Kidney glomerular epithelial cell (primary cell): Measurements from ENCODE around the gene PCDHA3.
"Not testable (repeated sequence)": the region's sequence is repeated elsewhere in the genome, so short reads cannot be mapped to it uniquely, and the experiment has no call there.

ENCODE experiments used
- DNase-seq: peaks from one replicate; lab custom pipeline; 2025; lab: John Stamatoyannopoulos, UW

Gene PCDHA3

DNA sequence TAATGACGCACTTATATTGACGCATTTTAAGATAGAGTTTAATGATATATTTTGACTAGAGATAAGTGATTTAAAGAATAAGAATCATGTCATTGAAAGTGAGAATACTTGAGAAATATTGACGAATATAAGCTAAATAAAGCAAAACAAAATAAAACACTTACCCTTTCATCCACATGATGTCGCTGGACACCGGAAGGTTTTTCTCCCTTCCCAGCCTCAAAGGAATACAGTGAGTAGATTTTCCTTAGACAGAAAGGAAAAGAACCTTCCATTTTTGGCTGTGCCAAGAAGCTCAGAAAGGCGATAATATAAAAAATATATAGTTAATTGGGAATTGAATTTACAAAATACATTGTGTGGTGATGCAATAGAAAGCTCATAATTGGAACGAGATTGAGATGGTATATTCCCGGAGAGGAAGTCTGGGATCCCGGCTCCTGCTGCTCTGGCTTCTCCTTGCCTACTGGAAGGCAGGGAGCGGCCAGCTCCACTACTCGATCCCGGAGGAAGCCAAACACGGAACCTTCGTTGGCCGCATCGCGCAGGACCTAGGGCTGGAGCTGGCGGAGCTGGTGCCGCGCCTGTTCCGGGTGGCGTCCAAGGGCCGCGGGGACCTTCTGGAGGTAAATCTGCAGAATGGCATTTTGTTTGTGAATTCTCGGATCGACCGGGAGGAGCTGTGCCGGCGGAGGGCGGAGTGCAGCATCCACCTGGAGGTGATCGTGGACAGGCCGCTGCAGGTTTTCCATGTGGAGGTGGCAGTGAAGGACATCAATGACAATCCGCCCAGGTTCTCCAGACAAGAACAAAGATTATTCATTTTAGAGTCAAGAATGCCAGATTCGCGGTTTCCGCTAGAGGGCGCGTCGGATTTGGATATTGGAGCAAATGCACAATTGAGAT lies 20.8 kb downstream of the PCDHA3 start, which contains the start of gene PCDHA5:
Gene PCDHA5, plus strand, starts transcription at position 239 of the 906 bp plus-strand sequence.
- no peak for DNase-seq

DNA sequence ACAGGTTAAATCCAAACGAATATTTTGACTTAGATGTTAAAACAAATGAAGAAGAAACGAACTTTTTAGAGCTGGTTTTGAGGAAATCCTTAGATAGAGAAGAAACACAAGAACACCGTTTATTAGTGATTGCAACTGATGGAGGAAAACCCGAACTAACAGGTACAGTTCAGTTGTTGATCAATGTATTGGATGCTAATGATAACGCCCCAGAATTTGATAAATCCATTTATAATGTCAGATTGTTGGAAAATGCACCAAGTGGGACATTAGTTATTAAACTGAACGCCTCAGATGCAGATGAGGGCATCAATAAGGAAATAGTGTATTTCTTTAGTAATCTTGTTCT lies 21.4 kb downstream of the PCDHA3 start:
- DNase-seq, result no peak

DNA sequence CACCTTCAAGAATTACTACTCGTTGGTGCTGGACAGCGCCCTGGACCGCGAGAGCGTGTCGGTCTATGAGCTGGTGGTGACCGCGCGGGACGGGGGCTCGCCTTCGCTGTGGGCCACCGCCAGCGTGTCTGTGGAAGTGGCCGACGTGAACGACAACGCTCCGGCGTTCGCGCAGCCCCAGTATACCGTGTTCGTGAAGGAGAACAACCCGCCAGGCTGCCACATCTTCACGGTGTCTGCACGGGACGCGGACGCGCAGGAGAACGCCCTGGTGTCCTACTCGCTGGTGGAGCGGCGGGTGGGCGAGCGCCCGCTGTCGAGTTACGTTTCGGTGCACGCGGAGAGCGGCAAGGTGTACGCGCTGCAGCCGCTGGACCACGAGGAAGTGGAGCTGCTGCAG lies 22.1 kb downstream of the PCDHA3 start:
- DNase-seq, result not testable (repeated sequence)

DNA sequence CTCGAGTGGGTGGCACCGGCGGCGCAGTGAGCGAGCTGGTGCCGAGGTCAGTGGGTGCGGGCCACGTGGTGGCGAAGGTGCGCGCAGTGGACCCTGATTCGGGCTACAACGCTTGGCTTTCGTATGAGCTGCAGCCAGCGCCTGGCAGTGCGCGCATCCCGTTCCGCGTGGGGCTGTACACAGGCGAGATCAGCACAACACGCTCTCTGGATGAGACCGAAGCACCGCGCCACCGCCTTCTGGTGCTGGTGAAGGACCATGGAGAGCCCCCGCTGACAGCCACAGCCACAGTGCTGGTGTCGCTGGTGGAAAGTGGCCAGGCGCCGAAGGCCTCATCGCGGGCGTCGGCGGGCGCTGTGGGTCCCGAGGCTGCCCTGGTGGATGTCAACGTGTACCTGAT lies 22.6 kb downstream of the PCDHA3 start:
- DNase-seq, result no peak

DNA sequence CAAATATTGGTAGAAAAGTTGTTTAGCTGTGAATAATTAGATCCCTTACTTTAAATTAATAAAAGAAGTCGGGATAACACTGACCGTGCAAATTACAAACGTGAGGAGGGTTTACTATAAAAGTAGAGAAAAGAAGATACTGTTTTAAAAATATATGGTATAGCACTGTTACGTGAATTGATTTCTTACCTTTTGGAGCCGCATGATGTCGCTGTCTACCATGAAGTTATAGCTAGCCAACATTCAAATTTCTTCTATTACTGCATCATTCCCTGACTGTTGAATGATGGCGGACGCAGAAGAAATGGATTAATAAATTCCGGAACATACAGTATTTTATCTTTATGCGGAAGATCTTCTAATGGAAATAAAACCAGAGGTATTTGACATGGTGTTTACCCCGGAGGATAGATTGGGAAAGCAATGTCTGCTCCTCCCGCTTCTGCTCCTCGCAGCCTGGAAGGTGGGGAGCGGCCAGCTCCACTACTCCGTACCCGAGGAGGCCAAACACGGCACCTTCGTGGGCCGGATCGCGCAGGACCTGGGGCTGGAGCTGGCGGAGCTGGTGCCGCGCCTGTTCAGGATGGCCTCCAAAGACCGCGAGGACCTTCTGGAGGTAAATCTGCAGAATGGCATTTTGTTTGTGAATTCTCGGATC lies 27.0 kb downstream of the PCDHA3 start, which contains the start of gene PCDHA6:
Gene PCDHA6, plus strand, starts transcription at position 257 of the 658 bp plus-strand sequence. Its CDS starts 132 bp downstream, at position 389.
- no peak for DNase-seq

DNA sequence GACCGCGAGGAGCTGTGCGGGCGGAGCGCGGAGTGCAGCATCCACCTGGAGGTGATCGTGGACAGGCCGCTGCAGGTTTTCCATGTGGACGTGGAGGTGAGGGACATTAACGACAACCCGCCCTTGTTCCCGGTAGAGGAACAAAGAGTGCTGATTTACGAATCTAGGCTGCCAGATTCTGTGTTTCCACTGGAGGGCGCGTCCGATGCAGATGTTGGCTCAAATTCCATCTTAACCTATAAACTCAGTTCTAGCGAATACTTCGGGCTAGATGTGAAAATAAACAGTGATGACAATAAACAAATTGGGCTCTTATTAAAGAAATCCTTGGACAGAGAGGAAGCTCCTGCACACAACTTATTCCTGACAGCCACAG lies 27.5 kb downstream of the PCDHA3 start:
- peak; percentile 7 for DNase-seq

DNA sequence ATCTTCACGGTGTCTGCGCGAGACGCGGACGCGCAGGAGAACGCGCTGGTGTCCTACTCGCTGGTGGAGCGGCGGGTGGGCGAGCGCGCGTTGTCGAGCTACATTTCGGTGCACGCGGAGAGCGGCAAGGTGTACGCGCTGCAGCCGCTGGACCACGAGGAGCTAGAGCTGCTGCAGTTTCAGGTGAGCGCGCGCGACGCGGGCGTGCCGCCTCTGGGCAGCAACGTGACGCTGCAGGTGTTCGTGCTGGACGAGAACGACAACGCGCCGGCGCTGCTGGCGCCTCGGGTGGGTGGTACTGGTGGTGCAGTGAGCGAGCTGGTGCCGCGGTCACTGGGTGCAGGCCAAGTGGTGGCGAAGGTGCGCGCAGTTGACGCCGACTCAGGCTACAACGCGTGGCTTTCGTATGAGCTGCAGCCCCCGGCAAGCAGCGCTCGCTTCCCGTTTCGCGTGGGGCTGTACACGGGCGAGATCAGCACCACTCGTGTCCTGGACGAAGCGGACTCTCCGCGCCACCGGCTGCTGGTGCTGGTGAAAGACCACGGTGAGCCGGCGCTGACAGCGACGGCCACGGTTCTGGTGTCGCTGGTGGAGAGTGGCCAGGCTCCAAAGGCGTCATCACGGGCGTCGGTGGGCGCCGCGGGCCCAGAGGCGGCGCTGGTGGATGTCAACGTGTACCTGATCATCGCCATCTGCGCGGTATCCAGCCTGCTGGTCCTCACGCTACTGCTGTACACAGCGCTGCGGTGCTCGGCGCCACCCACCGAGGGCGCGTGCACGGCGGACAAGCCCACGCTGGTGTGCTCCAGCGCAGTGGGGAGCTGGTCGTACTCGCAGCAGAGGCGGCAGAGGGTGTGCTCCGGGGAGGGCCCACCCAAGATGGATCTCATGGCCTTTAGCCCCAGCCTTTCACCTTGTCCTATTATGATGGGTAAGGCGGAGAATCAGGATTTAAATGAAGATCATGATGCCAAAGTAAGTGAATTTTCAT lies 28.9 kb downstream of the PCDHA3 start:
- DNase-seq, result not testable (repeated sequence)

DNA sequence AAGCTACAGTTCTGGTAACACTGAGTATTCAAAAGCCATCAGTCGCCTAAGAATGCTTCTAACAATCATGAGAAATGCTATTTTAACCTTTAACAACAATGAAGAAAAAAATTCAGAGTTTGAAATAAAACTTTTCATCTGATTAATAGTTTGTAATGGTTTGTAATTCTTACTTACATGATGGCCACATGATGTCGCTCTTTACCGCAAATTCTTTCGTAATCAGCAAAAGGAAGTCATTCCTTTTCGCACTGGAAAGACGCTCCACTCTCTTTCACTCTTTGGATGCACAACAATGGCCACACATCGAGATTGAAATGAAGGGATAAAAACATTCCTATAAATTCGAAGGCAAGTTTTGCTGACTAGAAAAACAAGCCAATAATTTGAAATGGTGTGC lies 33.1 kb downstream of the PCDHA3 start, which contains the start of gene PCDHA7:
Gene PCDHA7, plus strand, starts transcription at position 277 of the 400 bp plus-strand sequence. Its CDS starts 115 bp downstream, at position 392.
- no peak for DNase-seq

DNA sequence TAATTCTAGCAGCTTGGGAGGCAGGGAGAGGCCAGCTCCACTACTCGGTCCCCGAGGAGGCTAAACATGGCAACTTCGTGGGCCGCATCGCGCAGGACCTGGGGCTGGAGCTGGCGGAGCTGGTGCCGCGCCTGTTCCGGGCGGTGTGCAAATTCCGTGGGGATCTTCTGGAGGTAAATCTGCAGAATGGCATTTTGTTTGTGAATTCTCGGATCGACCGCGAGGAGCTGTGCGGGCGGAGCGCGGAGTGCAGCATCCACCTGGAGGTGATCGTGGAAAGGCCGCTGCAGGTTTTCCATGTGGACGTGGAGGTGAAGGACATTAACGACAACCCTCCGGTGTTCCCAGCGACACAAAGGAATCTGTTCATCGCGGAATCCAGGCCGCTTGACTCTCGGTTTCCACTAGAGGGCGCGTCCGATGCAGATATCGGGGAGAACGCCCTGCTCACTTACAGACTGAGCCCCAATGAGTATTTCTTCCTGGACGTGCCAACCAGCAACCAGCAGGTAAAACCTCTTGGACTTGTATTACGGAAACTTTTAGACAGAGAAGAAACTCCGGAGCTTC lies 33.7 kb downstream of the PCDHA3 start:
- DNase-seq, result not testable (repeated sequence)

DNA sequence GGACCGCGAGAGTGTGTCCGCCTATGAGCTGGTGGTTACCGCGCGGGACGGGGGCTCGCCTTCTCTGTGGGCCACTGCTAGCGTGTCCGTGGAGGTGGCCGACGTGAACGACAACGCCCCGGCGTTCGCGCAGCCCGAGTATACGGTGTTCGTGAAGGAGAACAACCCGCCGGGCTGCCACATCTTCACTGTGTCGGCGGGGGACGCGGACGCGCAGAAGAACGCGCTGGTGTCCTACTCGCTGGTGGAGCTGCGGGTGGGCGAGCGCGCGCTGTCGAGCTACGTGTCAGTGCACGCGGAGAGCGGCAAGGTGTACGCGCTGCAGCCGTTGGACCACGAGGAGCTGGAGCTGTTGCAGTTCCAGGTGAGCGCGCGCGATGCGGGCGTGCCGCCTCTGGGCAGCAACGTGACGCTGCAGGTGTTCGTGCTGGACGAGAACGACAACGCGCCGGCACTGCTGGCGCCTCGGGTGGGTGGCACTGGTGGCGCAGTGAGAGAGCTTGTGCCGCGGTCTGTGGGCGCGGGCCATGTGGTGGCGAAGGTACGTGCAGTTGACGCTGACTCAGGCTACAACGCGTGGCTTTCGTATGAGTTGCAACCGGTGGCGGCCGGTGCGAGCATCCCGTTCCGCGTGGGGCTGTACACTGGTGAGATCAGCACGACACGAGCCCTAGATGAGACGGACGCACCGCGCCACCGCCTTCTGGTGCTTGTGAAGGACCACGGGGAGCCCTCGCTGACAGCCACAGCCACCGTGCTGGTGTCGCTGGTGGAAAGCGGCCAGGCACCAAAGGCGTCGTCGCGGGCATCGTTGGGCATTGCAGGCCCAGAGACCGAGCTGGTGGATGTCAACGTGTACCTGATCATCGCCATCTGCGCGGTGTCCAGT lies 35.0 kb downstream of the PCDHA3 start:
- no peak for DNase-seq

DNA sequence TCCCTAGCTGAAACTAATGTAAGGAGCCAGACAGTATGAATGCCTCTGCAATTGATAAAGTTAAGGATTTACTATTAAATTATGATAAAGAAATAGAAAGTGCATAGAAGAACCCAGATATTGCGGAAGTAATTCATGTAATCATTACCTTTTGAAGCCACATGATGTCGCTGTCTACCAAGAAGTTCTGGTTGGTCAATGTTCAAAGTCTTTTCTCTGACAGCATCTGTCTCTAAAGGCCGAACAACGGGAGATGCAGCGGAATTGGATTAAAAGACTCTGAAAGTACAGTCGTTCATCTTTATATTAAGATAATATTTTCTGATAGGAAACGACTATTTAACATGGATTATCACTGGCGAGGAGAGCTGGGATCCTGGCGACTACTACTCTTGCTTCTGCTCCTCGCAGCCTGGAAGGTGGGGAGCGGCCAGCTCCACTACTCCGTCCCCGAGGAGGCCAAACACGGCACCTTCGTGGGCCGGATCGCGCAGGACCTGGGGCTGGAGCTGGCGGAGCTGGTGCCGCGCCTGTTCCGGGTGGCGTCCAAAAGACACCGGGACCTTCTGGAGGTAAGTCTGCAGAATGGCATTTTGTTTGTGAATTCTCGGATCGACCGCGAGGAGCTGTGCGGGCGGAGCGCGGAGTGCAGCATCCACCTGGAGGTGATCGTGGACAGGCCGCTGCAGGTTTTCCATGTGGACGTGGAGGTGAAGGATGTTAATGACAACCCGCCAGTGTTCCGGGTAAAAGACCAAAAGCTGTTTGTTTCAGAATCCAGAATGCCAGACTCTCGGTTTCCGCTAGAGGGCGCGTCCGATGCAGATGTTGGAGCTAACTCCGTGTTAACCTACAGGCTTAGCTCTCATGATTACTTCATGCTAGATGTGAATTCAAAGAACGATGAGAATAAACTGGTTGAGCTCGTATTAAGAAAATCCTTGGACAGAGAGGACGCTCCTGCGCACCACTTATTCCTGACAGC lies 40.4 kb downstream of the PCDHA3 start, which contains the start of gene PCDHA8:
Gene PCDHA8, plus strand, starts transcription at position 210 of the 985 bp plus-strand sequence. Its CDS starts 135 bp downstream, at position 345.
- DNase-seq, result no peak

DNA sequence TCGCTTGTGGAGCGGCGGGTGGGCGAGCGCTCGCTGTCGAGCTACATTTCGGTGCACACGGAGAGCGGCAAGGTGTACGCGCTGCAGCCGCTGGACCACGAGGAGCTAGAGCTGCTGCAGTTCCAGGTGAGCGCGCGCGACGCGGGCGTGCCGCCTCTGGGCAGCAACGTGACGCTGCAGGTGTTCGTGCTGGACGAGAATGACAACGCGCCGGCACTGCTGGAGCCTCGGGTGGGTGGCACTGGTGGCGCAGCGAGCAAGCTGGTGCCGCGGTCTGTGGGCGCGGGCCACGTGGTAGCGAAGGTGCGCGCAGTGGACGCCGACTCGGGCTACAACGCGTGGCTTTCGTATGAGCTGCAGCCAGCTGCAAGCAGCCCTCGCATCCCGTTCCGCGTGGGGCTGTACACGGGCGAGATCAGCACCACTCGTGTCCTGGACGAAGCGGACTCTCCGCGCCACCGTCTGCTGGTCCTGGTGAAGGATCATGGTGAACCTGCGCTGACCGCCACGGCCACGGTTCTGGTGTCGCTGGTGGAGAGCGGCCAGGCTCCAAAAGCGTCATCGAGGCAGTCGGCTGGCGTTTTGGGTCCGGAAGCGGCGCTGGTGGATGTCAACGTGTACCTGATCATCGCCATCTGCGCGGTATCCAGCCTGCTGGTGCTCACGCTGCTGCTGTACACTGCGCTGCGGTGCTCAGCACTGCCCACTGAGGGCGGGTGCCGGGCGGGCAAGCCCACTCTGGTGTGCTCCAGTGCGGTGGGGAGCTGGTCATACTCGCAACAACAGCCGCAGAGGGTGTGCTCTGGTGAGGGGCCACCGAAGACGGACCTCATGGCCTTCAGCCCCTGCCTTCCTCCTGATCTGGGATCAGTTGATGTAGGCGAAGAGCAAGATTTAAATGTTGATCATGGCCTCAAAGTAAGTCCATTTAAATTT lies 42.2 kb downstream of the PCDHA3 start:
- no peak for DNase-seq

DNA sequence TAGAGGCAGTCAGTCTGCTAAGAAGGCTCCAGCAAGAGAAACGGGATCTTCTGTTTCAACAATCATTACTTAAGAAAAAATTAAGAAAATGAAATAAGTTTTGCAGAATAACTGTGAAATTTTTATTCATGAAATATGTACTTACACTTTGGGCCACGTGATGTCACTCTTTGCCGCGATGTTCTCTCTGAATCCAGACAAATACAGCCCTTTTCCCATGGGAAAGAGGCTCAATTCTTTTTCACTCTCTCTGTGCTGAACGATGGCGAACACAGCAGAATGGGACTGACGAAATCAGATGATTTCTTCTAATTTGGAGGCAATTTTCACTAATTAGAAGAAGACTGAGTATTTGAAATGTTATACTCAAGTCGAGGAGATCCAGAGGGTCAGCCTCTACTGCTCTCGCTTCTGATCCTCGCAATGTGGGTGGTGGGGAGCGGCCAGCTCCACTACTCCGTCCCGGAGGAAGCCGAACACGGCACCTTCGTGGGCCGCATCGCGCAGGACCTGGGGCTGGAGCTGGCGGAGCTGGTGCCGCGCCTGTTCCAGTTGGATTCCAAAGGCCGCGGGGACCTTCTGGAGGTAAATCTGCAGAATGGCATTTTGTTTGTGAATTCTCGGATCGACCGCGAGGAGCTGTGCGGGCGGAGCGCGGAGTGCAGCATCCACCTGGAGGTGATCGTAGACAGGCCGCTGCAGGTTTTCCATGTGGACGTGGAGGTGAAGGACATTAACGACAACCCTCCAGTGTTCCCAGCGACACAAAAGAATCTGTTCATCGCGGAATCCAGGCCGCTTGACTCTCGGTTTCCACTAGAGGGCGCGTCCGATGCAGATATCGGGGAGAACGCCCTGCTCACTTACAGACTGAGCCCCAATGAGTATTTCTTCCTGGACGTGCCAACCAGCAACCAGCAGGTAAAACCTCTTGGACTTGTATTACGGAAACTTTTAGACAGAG lies 47.6 kb downstream of the PCDHA3 start, which contains the start of gene PCDHA9:
Gene PCDHA9, plus strand, starts transcription at position 244 of the 964 bp plus-strand sequence. Its CDS starts 114 bp downstream, at position 358.
- not testable (repeated sequence) for DNase-seq

DNA sequence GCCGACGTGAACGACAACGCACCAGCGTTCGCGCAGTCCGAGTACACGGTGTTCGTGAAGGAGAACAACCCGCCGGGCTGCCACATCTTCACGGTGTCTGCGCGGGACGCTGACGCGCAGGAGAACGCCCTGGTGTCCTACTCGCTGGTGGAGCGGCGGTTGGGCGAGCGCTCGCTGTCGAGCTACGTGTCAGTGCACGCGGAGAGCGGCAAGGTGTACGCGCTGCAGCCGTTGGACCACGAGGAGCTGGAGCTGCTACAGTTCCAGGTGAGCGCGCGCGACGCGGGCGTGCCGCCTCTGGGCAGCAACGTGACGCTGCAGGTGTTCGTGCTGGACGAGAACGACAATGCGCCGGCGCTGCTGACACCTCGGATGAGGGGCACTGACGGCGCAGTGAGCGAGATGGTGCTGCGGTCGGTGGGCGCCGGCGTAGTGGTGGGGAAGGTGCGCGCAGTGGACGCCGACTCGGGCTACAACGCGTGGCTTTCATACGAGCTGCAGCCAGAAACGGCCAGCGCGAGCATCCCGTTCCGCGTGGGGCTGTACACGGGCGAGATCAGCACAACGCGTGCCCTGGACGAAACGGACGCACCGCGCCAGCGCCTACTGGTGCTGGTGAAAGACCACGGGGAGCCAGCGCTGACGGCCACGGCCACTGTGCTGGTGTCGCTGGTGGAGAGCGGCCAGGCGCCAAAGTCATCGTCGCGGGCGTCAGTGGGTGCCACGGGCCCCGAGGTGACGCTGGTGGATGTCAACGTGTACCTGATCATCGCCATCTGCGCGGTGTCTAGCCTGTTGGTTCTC lies 49.2 kb downstream of the PCDHA3 start:
- DNase-seq, result not testable (repeated sequence)
